Amniotic stem cell (primary cell): Measurements from ENCODE around the gene MORC4.

ENCODE experiments used
- DNase-seq: peaks from one replicate; lab custom pipeline; 2025; lab: John Stamatoyannopoulos, UW

MORC4 gene

GRCh38 chrX:106905064-106905708 is 94.8 kb downstream of the MORC4 start:
- no peak for DNase-seq

- DNase-seq = no peak
Measured at GRCh38 chrX:106903856-106904528, 96.0 kb downstream of the MORC4 start.

GRCh38 chrX:106903291-106903824 is 96.7 kb downstream of the MORC4 start, which contains the start of gene RIPPLY1:
Gene RIPPLY1, minus strand, starts transcription at chrX:106903341. Its CDS starts 54 bp downstream, at chrX:106903287.
- DNase-seq = no peak

GRCh38 chrX:106902684-106903083 is 97.3 kb downstream of the MORC4 start:
- DNase-seq = no peak

- no peak for DNase-seq
Measured at GRCh38 chrX:106901781-106902219, 98.2 kb downstream of the MORC4 start.

- no peak for DNase-seq
Measured at GRCh38 chrX:106901341-106901740, 98.7 kb downstream of the MORC4 start.

GRCh38 chrX:106899841-106900240 is 100.2 kb downstream of the MORC4 start:
- no peak for DNase-seq

GRCh38 chrX:106899276-106899675 is 100.7 kb downstream of the MORC4 start:
- no peak for DNase-seq

- DNase-seq = no peak
Measured at GRCh38 chrX:106898462-106898861, 101.5 kb downstream of the MORC4 start.

- no peak for DNase-seq
Measured at GRCh38 chrX:106897259-106897658, 102.8 kb downstream of the MORC4 start.

- DNase-seq = peak; percentile 24
Measured at GRCh38 chrX:106894978-106895452, 105.0 kb downstream of the MORC4 start.

- DNase-seq = peak; percentile 49
Measured at GRCh38 chrX:106894392-106894909, 105.6 kb downstream of the MORC4 start.

- no peak for DNase-seq
Measured at GRCh38 chrX:106891762-106892460, 108.1 kb downstream of the MORC4 start.
